Tibial nerve (tissue), 4 donors: ENCODE measurements around the gene PDE1A.

Experiments used
- EP300 ChIP-seq, 2 donors: sonication (generic); formaldehyde crosslinking; IDR thresholded peaks; one replicate each; pipeline ENCODE4 v1.6.1; 2017; ENCODE audit warnings: antibody characterized with exemption in 2 of 2, mild to moderate bottlenecking in 1 of 2
- POLR2A ChIP-seq, 2 donors: fragments of 450-650 bp; IDR thresholded peaks; one replicate each; pipeline ENCODE4 v1.6.1; 2017; ENCODE audit warnings: antibody characterized with exemption in 2 of 2, mild to moderate bottlenecking in 2 of 2, moderate library complexity in 2 of 2
- TF ChIP-seq, protein P1 (sequence below), 5 experiments: fragments of 200-600 bp in 3 of 5; fragments of 450-650 bp in 2 of 5; sonication (generic) in 3 of 5; IDR thresholded peaks; one replicate each; pipeline ENCODE4 v1.5.1; 2016 to 2019; ENCODE audit warnings: antibody characterized with exemption in 5 of 5, mild to moderate bottlenecking in 3 of 5, moderate library complexity in 2 of 5

DNA sequence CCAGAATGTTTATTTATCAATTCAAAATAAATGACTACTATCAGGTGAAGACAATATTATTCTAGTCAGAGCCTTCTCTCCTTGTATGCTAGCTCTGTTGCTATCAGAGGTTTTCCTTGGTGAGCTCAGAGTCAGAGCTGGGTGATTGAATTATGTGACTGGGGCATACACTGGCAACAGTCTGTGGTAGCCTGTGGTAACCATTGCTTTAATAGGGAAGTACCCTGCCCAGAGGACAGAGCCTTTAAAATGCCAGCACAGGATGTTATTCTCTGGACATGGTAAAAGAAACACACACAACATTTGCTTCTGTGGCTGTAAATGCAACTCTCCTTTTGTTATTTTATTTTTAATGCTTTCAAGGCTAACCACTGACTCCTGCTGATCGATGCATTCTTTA, 316.5 kb downstream of the PDE1A start:
- TF ChIP-seq, protein P1, sequence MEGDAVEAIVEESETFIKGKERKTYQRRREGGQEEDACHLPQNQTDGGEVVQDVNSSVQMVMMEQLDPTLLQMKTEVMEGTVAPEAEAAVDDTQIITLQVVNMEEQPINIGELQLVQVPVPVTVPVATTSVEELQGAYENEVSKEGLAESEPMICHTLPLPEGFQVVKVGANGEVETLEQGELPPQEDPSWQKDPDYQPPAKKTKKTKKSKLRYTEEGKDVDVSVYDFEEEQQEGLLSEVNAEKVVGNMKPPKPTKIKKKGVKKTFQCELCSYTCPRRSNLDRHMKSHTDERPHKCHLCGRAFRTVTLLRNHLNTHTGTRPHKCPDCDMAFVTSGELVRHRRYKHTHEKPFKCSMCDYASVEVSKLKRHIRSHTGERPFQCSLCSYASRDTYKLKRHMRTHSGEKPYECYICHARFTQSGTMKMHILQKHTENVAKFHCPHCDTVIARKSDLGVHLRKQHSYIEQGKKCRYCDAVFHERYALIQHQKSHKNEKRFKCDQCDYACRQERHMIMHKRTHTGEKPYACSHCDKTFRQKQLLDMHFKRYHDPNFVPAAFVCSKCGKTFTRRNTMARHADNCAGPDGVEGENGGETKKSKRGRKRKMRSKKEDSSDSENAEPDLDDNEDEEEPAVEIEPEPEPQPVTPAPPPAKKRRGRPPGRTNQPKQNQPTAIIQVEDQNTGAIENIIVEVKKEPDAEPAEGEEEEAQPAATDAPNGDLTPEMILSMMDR (IDR thresholded peaks at IDR 0.05): no peak
- TF ChIP-seq POLR2A (IDR thresholded peaks at IDR 0.05) (no peak), EP300 (IDR thresholded peaks at IDR 0.05) (no peak)
